ENCODE results near the gene TRAF2. TPM values are rescaled to one million over a fixed set of nuclear protein-coding genes. Genes with fewer than 3 reads are reported as not detected.
"Not testable (repeated sequence)": the region's sequence is repeated elsewhere in the genome, so short reads cannot be mapped to it uniquely, and the experiment has no call there.

Gene TRAF2
- total and polyA plus RNA-seq, 9 of the 15 experiments (the other 6 are each of a cell fraction or from before 2014, with no cell fraction given), result 0.24 to 45.2 (median 18.0) TPM

DNA sequence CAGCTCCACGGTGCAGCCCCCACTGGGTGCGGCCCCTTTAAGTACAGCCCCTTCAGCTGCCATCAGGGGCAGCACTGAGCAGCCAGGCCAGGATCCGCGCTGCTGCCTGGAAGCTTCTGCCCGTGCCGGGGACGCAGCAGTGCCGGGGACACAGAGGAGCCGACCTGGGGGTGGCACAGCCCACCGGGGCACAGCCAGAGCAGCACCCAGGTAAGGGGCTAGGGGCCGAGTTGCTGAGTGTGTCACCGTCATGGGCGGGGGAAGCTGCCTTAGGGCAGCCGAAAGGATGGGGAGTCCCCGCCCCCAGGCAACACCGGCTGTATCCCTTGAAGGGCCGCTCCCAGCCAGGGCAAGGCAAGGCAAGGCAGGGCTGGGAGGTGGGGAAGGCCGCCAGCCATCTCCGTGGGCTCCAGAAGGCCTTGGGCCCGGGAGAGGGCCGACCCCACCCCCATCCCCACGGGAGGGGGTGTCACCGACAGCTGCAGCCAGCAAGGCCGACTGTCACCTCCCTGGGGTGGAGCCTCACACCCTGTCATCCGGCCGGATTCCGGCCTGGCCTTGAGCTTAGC, 43.9 kb upstream of the TRAF2 start, which contains the start of gene AJM1 (continued):
- TF ChIP-seq, protein P1, sequence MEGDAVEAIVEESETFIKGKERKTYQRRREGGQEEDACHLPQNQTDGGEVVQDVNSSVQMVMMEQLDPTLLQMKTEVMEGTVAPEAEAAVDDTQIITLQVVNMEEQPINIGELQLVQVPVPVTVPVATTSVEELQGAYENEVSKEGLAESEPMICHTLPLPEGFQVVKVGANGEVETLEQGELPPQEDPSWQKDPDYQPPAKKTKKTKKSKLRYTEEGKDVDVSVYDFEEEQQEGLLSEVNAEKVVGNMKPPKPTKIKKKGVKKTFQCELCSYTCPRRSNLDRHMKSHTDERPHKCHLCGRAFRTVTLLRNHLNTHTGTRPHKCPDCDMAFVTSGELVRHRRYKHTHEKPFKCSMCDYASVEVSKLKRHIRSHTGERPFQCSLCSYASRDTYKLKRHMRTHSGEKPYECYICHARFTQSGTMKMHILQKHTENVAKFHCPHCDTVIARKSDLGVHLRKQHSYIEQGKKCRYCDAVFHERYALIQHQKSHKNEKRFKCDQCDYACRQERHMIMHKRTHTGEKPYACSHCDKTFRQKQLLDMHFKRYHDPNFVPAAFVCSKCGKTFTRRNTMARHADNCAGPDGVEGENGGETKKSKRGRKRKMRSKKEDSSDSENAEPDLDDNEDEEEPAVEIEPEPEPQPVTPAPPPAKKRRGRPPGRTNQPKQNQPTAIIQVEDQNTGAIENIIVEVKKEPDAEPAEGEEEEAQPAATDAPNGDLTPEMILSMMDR (IDR thresholded peaks at IDR 0.05 in 2 of 3, conservative IDR thresholded peaks at IDR 0.05 in 1 of 3; ENCODE audit: insufficient read depth in 2 of 3, low read depth in 1 of 3, low read length in 3 of 3), result peak; percentile 82 to 87 (median 86)
- TF ChIP-seq RHOXF2B (CRISPR knock-in tag; conservative IDR thresholded peaks at IDR 0.05) (0 out of 2 replicates have a peak, but pooled peaks have one; percentile 29), MYC (CRISPR knock-in tag; IDR thresholded peaks at IDR 0.05; ENCODE audit: borderline replicate concordance, low read depth) (0 out of 2 replicates have a peak, but pooled peaks have one; percentile 65), RREB1 (CRISPR knock-in tag; IDR thresholded peaks at IDR 0.05) (peak; percentile 43; the same call in 1 of the 2 replicates), NONO (IDR thresholded peaks at IDR 0.05; ENCODE audit: low read depth in 2 of 2, low read length in 1 of 2) (0 out of 4 replicates have a peak, but pooled peaks of 1 of the 2 experiments have one; percentile 18), XRCC5 (IDR thresholded peaks at IDR 0.05; ENCODE audit: low read depth, low read length) (peak; percentile 55; the same call in 1 of the 2 replicates), RAD21 (CRISPR knock-in tag; conservative IDR thresholded peaks at IDR 0.05 in 1 of 2, IDR thresholded peaks at IDR 0.05 in 1 of 2) (peak; percentile 22 to 24; a peak in 1 of 4 replicates), HCFC1 (IDR thresholded peaks at IDR 0.05; ENCODE audit: low read depth, low read length) (peak; percentile 30; the same call in 1 of the 2 replicates), TOE1 (IDR thresholded peaks at IDR 0.05; ENCODE audit: borderline replicate concordance) (peak; percentile 88), HMGN3 (IDR thresholded peaks at IDR 0.05; ENCODE audit: borderline replicate concordance, extremely low read depth, insufficient read length, low read depth, low read length) (peak; percentile 74), HNRNPL (IDR thresholded peaks at IDR 0.05; ENCODE audit: low read depth, low read length) (0 out of 2 replicates have a peak, but pooled peaks have one; percentile 33), SUPT5H (IDR thresholded peaks at IDR 0.05) (peak; percentile 83), UBTF (IDR thresholded peaks at IDR 0.05; ENCODE audit: borderline replicate concordance in 1 of 2, low read depth in 2 of 2, low read length in 2 of 2) (peak in 1 of 2 experiments; percentile 91; a peak in 2 of 4 replicates)
- not testable (repeated sequence) for TF ChIP-seq MYC (IDR thresholded peaks at IDR 0.05; ENCODE audit: low read depth, low read length); TOE1 (CRISPR knock-in tag; IDR thresholded peaks at IDR 0.05; ENCODE audit: borderline replicate concordance, low read depth)
